ENCODE measurements around the gene NCBP1. TPM values are rescaled to one million over a fixed set of nuclear protein-coding genes. Genes with fewer than 3 reads are reported as not detected.

Gene NCBP1
- polyA plus RNA-seq, 2 of the 4 experiments (the other 2 are of a cell fraction) = 31.8 to 48.2 TPM

GRCh38 chr9:97628668-97629067 lies 5.0 kb upstream of the NCBP1 start (continued):
- TF ChIP-seq NPAS2 (CRISPR knock-in tag; IDR thresholded peaks at IDR 0.05; ENCODE audit: borderline replicate concordance) (no peak), MYC (IDR thresholded peaks at IDR 0.05; ENCODE audit: borderline replicate concordance, low read length) (no peak), POLR2AphosphoS2 (conservative IDR thresholded peaks at IDR 0.05; ENCODE audit: low read length) (no peak), CBX2 (IDR thresholded peaks at IDR 0.05; ENCODE audit: borderline replicate concordance, low read depth) (no peak), E2F6 (IDR thresholded peaks at IDR 0.05; ENCODE audit: borderline replicate concordance, low read depth) (no peak)

- DNase-seq (ENCODE audit: low read depth in 1 of 2, low spot score in 1 of 2) (no peak), FAIRE-seq (no peak), ATAC-seq (no peak)
- no peak overlapping the region for H3K4me3 ChIP-seq
- peaks cover 6% of the 10 kb centered on the region for H3K4me1 ChIP-seq
- ChIA-PET CTCF (interaction anchor here (1.2 to 4.2 kb wide), 3 partner anchors 11 to 160 kb away, joined by 4 to 19 read pairs (median 16); no protein-coding TSS in a partner anchor), POLR2A (no interaction called here)
- no peaks in the 10 kb centered on the region for H3K9me3 ChIP-seq
- no peak overlapping the region for H3K4me2 ChIP-seq
- no peak overlapping the region for H3K27ac ChIP-seq
- TF ChIP-seq NR3C1 (IDR thresholded peaks at IDR 0.05) = no peak
- no peak for TF ChIP-seq HMGXB4 (CRISPR knock-in tag; IDR thresholded peaks at IDR 0.05; ENCODE audit: borderline replicate concordance)
- no peak for TF ChIP-seq EHF (CRISPR knock-in tag; IDR thresholded peaks at IDR 0.05)
- TF ChIP-seq USF2 (IDR thresholded peaks at IDR 0.05) = no peak
- no peak for TF ChIP-seq SREBF2 (IDR thresholded peaks at IDR 0.05)
- TF ChIP-seq ZFP36 (IDR thresholded peaks at IDR 0.05; ENCODE audit: borderline replicate concordance, partially characterized antibody) = no peak
- TF ChIP-seq FOSL2 (IDR thresholded peaks at IDR 0.05) = no peak
- no peak for TF ChIP-seq FOSL2 (CRISPR knock-in tag; IDR thresholded peaks at IDR 0.05)
- no peak for TF ChIP-seq HDAC2 (IDR thresholded peaks at IDR 0.05)
- TF ChIP-seq RARB (CRISPR knock-in tag; IDR thresholded peaks at IDR 0.05) = no peak
- TF ChIP-seq RAD21 (conservative IDR thresholded peaks at IDR 0.05 in 1 of 2, IDR thresholded peaks at IDR 0.05 in 1 of 2) = no peak
- no peak for TF ChIP-seq POLR2A (IDR thresholded peaks at IDR 0.05; ENCODE audit: low read length)
- no peak for TF ChIP-seq NPAS2 (CRISPR knock-in tag; IDR thresholded peaks at IDR 0.05; ENCODE audit: borderline replicate concordance)
- no peak for TF ChIP-seq JUNB (IDR thresholded peaks at IDR 0.05)
- no peak for TF ChIP-seq ESRRA (IDR thresholded peaks at IDR 0.05; ENCODE audit: borderline replicate concordance, low read length)
Observed at GRCh38 chr9:97629156-97629555, 4.5 kb upstream of the NCBP1 start.

GRCh38 chr9:97630591-97630990 lies 3.0 kb upstream of the NCBP1 start:
- Histone ChIP-seq H3K9me3 (no peaks in the 10 kb centered on the region), H3K4me1 (peaks cover 14% of the 10 kb centered on the region), H3K4me3 (no peak overlapping the region), H3K4me2 (no peak overlapping the region), H3K27ac (no peak overlapping the region)
- ChIA-PET POLR2A (no interaction called here), CTCF (interaction anchor here (0.9 to 4.2 kb wide), 3 partner anchors 14 to 162 kb away, joined by 3 to 16 read pairs (median 3); no protein-coding TSS in a partner anchor)
- no peak for ATAC-seq
- no peak for FAIRE-seq
- no peak for DNase-seq (ENCODE audit: low read depth in 1 of 2, low spot score in 1 of 2)
- TF ChIP-seq MAFK (IDR thresholded peaks at IDR 0.05; ENCODE audit: partially characterized antibody) (no peak), RFX5 (IDR thresholded peaks at IDR 0.05) (no peak), FOSB (CRISPR knock-in tag; IDR thresholded peaks at IDR 0.05) (no peak), MAZ (IDR thresholded peaks at IDR 0.05; ENCODE audit: borderline replicate concordance, low read depth, low read length) (no peak), ZFP36 (IDR thresholded peaks at IDR 0.05; ENCODE audit: borderline replicate concordance, partially characterized antibody) (no peak), ZC3H11A (IDR thresholded peaks at IDR 0.05) (no peak), CTCF (IDR thresholded peaks at IDR 0.05) (no peak), ZNF302 (CRISPR knock-in tag; IDR thresholded peaks at IDR 0.05) (no peak), HOXB5 (CRISPR knock-in tag; IDR thresholded peaks at IDR 0.05) (no peak), PHF8 (IDR thresholded peaks at IDR 0.05; ENCODE audit: borderline replicate concordance, low read depth) (no peak), NR3C1 (IDR thresholded peaks at IDR 0.05) (no peak), EP300 (IDR thresholded peaks at IDR 0.05) (no peak), MYC (IDR thresholded peaks at IDR 0.05; ENCODE audit: borderline replicate concordance, low read length) (no peak), ESRRA (IDR thresholded peaks at IDR 0.05; ENCODE audit: borderline replicate concordance, low read length) (no peak)

Measured in A549 (cell line).